Subcutaneous preadipocyte (primary cell): ENCODE measurements around the gene MTCH2. TPM values are rescaled to one million over a fixed set of nuclear protein-coding genes. Genes with fewer than 3 reads are reported as not detected.

Experiments
- small RNA-seq: library from RNA; depleted of rRNA; stranded (forward); fragments of <200 nt; gene quantifications from one replicate; pipeline ENCODE3, GENCODE V24; 2012
- total RNA-seq: library from RNA; depleted of rRNA; stranded (reverse); fragments of >200 nt; gene quantifications from 2 replicates; pipeline ENCODE4 v1.2.3, GENCODE V29; 2012

The MTCH2 gene
- total RNA-seq: 73.9 and 78.2 TPM in 2 replicates

DNA sequence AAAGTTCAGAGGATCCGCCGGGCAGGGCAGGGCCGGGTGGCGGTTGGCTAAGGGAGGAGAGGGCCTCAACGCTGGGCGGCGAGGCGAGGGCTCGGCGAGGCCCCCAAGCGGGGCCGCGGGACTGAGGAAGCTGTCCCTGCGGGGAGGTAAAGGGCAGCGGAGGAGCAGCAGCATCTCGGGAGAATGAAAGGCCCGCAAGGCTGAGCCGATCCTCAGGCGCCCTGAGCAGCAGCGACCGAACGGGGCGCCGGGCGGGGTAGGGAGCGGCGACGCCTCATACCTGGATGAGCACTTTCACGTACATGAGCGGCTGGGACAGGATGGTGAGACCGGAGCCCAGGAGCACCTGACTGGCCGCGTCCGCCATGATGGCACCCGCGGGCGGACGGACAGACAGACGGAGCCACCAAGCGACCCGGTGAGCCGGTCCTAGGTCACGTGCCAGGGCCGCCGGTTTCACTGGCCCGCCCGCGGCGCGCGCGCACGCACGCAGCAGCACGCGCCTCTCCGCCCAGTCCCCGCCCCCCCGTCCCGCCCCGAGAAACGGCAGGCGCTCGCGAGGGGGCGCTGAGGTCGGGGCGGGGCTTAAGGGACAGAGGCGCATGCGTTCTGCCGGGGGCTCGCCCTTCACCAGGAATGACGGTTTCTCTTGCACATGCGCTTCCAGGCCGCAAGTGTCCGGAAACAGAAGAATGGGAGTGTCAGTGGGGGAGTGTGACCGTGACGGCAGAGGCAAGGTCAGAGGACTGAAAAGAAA is at the start of gene MTCH2:
Gene MTCH2 (minus strand): TSS at position 461 of the 757 bp plus-strand sequence. CDS start 94 bp downstream, at position 367.

DNA sequence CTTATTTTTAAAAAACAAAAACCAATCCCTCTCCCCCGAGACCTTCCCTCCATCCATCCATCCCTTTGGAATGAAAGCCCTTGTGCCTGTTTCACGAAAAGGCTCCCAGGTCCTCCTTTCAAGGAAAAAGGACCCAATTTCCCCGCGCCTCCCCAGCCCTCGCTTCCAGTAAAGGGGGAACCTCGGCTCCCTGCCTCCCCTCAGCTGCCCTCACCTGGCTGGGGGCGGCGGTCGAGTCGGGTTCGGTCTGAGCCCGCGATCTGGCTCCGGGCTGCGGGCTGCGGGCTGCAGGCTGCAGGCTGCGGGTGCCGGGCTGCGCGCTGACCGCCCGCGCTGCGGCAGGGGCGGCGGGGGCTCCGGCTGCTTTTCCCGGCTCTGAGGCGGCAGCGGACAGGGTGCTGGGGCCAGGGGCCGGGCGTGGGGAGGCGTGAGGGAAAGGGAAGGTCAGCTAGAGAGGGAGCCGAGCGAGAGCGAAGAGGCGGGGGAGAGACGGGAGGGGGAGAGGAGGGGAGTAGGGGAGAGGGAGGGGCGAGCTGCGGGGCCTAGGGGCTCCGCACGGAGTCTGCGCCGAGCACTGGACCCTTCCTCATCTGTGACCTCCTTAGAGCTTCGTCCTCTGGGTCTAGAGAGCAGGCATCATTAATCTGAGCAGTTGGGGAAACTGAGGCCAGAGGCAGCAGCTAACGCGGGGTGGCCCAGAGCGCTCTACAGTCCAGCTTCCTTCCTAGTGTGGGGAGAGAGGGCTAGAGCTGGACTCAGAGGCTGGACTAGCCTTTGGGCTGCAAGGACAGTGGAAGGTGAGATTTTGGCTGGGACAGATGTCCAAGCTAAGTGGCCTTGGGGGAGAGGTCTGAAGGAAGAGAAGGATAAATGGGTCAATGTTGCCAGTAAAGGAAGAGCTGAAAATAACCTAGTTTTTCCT is 48.2 kb downstream of the MTCH2 start, which contains the start of gene C1QTNF4:
Gene C1QTNF4 (minus strand): TSS at position 478 of the 922 bp plus-strand sequence. CDS start 3,601 bp downstream, outside the sequence.

DNA sequence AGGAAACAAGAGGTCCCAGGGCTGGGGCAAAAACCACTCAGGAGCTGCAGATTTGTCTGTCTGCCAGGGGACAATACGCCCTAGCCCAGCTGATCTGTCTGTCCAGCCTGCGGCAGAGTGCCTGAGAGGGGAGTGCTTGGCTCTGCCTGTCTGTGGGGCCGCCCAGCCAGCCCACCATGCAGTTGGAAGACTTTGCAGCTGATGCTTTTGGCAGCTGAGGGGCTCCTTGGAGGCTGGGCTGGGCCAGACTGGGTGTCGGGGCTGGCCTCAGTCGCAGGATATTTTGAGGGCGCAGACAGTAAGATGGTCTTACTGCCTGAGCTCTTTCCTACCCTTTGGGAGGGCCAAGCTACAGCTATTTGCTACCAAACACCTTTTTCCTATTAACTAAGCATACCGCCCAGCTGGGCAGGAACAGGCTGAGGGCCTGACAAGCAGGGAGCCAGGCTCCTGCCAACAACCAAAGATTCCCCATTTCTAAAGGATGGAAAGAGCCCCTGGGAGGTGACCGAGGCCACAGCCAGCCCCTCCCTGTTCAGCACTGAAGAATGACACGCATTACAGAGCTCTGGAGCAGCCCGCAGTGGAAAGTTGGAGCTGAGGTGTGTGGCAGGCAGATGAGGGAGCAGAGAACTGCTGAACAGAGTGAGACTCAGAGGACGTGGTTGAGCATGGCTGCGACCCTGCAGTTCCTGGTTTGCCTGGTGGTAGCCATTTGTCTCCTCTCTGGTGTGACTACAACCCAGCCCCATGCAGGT is 56.1 kb downstream of the MTCH2 start, which contains the start of gene FAM180B:
Gene FAM180B (plus strand): TSS at position 581 of the 758 bp plus-strand sequence. CDS start 91 bp downstream, at position 672.

DNA sequence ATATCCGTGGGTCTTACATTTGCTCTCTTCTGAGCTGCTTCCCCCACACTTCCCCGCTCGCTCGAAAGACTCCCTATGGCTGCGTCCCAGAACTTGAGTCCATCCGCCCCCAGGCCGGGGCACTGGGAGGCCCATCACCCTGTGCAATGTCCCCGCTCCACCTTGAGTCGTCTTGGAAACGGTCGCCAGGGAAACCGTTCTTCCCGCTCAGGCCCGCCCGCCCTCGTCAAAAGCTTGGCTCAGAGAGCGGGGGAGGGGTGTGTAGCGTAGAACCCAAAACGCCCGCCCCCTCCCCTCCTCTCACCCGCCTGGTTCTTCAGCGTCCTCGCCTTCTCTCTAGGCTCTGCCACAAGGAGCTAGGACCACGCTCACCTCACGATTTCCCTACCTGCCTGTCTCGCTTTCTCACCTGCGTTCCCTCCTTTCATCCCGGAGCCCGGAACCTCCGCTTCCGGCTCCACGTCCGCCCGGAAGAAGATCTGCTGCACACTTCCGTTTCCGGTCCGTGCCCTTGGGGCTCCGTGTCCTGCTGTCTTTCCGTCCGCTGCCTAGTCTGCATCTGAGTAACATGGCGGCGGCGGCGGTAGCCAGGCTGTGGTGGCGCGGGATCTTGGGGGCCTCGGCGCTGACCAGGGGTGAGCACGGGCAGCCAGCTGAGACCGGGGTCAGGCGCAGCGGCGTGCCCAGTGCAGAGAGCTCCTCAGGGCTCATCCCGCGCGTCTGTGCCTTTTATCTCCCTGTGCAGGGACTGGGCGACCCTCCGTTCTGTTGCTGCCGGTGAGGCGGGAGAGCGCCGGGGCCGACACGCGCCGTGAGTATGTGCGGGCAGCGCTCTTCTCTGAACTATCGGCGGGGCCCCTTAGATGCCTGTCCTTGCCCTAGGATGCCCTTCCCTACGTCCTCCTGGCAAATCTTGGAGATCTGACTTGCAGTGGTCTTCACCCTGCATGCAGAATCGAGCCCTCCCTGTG is 63.5 kb downstream of the MTCH2 start, which contains the start of the genes KBTBD4 and NDUFS3:
Gene KBTBD4 (minus strand): TSS at position 447 of the 971 bp plus-strand sequence. CDS start 19 bp downstream, at position 428.
Gene NDUFS3 (plus strand): TSS at position 551 of the 971 bp plus-strand sequence. CDS start 18 bp downstream, at position 569.

Small RNA genes lying within 50 kb of the gene (small RNA-seq; reads per million reads assigned to genes)
- gene RNU5E-10P: not detected

Other genes starting within 250 kb of the MTCH2 start
- gene SLC39A13, start 234.0 kb downstream of the MTCH2 start, total RNA-seq: 51.4 and 68.4 TPM in 2 replicates
- gene PSMC3, start 216.1 kb downstream of the MTCH2 start, total RNA-seq: 138 and 145 TPM in 2 replicates
- 0.20 TPM in 1 of 2 replicates, not detected in the other for gene RAPSN, start 193.4 kb downstream of the MTCH2 start, total RNA-seq
- 80.5 and 121 TPM in 2 replicates for gene CELF1, start 89.4 kb downstream of the MTCH2 start, total RNA-seq
- gene PTPMT1, start 77.0 kb downstream of the MTCH2 start, total RNA-seq: 42.4 and 50.3 TPM in 2 replicates
- 21.7 and 22.9 TPM in 2 replicates for gene KBTBD4, start 63.6 kb downstream of the MTCH2 start, total RNA-seq
- 71.7 and 73.9 TPM in 2 replicates for gene NDUFS3, start 63.5 kb downstream of the MTCH2 start, total RNA-seq
- gene FAM180B, start 55.9 kb downstream of the MTCH2 start, total RNA-seq: 0.37 TPM in 1 of 2 replicates, not detected in the other
- gene C1QTNF4, start 48.1 kb downstream of the MTCH2 start, total RNA-seq: under 0.01 and 0.20 TPM in 2 replicates
- 0.37 and 2.9 TPM in 2 replicates for gene AGBL2, start 72.8 kb upstream of the MTCH2 start, total RNA-seq
- 75.0 and 100 TPM in 2 replicates for gene FNBP4, start 124.8 kb upstream of the MTCH2 start, total RNA-seq
- gene NUP160, start 205.8 kb upstream of the MTCH2 start, total RNA-seq: 31.6 and 46.3 TPM in 2 replicates